GM19452 (cell line): ENCODE data around the gene RBBP5.
"Not testable (repeated sequence)": the region's sequence is repeated elsewhere in the genome, so short reads cannot be mapped to it uniquely, and the experiment has no call there.

Experiments used
- ATAC-seq: cut with Tn5 transposase; IDR thresholded peaks from one replicate; pipeline ENCODE4 v1.9.1; 2021; ENCODE audit not compliant: unreplicated experiment

RBBP5 gene

GRCh38 chr1:205121660-205122488, at the start of gene RBBP5:
Gene RBBP5 (minus strand): TSS chr1:205121978. CDS start chr1:205121873, 105 bp downstream.
- ATAC-seq = peak; percentile 94

GRCh38 chr1:205171369-205171768, 49.6 kb upstream of the RBBP5 start:
- ATAC-seq = no peak

DNA sequence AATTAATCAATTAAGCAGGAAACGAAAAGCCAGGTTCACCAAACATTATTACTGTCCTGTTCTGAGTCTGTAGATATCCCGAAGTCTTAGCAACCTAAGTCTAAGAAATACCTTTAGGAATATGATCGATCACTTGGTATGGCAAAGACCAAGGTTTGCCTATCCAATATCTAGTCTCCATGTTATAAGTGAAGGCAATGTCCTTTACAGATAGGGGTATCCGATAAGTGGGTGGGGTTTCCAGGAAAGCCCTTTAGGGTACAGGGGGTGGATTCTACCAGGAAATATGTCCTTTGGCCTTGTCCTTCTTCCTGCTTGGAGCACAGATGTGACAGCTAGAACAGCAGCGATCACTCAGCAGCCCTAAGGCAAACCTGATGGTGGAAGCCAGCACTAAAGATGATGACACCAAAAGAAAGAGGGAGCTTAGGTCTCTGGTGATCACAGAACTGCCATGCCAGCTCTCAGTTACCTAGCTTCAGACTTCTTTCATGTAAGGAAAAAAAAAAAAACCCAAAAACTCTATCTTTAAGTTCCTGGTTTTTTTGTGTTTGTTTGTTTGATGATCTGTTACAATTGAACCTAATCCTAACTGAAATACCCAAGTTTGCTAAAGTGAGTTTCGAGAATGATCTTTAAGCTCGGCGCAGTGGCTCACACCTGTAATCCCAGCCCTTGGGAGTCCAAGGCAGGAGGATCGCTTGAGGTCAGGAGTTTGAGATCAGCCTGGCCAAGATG, 48.9 kb upstream of the RBBP5 start:
- no peak for ATAC-seq

GRCh38 chr1:205169248-205169647, 47.5 kb upstream of the RBBP5 start:
- no peak for ATAC-seq

GRCh38 chr1:205168291-205168690, 46.5 kb upstream of the RBBP5 start:
- no peak for ATAC-seq

GRCh38 chr1:205162301-205162700, 40.5 kb upstream of the RBBP5 start:
- no peak for ATAC-seq

GRCh38 chr1:205161076-205161475, 39.3 kb upstream of the RBBP5 start:
- ATAC-seq = no peak

- ATAC-seq = no peak
These were observed 36.4 kb upstream of the RBBP5 start for GRCh38 chr1:205158048-205158616.

DNA sequence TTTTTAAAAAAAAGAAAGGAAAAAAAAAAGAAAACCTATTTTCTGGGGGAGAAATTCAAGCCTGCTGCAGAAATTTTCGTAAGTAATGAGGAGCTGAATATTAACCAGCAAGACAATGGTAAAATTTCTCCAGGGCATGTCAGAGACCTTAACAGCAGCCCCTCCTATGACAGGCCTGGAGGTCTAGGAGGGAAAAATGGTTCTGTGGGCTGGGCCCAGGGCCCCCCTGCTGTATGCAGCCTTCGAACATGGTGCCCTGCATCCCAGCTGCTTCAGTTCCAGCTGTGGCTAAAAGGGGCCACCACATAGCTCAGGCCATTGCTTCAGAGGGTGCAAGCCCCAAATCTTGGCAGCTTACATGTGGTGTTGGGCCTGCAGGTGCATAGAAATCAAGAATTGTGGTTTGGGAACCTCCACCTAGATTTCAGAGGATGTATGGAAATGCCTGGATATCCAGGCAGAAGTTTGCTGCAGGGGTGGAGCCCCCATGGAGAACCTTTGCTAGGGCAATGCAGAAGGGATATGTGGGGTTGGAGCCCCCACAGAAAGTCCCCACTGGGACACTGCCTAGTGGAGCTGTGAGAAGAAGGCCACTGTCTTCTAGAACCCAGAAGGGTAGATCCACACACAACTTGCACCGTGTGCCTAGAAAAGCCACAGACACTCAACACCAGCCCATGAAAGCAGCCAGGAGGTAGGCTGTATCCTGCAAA, 34.0 kb upstream of the RBBP5 start:
- ATAC-seq = not testable (repeated sequence)

DNA sequence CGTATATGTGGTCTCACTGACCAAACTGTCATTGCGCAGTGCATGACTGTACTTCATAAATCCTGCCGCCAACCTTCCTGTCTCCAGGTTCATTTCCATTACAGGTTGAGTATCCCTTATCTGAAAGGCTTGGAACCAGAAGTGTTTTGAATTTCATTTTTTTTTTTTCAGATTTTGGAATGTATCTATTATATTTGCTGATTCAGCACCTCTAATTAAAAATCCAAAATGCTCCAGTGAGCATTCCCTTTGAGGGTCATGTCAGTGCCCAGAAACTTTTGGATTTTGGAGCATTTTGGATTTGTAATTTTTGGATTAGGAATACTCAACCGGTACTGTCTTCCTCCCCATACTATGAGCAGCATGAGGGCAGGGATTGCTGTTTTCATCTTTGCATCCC, 30.7 kb upstream of the RBBP5 start:
- ATAC-seq = no peak

DNA sequence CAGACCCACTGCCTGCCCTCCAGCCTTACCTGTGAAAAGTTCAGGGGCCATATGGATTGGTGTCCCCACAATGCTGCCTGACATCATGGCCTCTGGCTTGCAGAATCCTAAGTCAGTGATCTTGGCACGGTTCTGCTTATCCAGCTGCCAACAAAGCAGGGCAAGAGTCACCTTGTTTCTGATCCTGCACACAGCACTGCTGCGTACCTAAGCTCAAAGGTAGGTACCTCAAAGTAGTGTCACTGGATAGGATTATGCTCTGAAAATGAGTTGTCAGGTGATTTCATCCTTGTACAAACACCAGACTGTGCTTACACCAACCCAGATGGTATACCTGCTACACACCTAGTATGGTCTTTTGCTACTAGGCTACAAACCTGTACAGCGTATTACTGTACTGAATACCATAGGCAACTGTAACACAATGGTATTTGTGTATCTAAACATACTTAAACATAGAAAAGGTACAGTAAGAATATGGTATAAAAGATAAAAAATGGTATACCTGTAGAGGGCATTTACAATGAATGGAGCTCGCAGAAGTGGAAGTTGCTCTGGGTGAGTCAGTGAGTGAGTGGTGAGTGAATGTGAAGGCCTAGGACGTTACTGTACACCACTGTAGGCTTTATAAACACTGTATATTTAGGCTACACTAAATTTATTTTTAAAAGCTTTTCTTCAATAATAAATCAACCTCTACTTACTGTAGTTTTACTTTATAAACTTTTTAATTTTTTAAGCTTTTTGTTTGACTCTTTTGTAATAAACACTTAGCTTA, 29.1 kb upstream of the RBBP5 start:
- no peak for ATAC-seq

DNA sequence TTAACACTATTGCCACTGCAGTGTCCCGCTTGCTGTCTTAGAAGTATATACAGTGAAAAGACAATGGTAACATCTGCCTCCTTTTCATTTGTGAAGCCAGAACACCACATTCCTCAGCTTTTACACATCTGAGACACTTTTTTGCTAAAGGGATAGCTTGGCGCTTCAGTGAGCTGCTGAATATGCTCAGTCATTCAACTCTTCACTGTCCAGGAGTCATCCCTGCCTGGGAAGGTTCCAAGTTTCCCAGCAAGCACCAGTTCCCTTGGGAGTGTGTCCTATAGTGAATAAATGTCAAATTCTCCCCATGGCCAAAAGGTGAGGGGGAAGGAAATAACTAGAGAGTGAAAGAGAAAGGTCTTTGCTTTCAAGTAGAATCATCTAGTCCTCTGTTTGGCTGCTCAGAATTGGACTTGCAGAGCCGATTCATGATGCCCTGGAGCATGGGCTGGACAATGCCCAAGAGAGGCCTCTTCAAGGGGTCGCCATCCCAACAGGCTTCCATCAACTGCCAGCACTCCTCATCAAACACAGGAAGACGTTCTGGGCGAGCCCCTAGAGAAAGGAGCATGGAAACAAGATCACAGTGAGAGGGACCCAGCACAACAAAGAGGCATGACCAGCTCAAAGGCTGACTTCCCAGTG, 25.5 kb upstream of the RBBP5 start:
- no peak for ATAC-seq

DNA sequence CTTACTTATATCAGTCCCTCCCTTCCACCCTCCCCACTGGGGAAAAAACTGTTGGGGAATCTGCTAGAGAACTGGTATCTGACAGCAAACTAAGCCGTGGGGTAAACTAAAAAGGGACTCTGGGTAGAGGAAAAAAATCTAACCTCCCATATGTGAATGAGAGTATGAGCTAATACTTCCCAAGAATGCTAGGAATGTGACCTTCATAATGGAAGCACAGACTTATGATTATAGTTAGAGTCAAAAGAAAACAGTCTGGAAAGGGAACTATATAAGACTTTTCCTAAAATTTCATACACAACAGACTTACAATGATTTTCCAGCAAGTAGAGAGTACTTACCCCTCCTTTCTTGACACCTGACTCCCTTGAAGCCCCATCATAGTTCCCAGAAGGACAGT, 23.0 kb upstream of the RBBP5 start:
- no peak for ATAC-seq

DNA sequence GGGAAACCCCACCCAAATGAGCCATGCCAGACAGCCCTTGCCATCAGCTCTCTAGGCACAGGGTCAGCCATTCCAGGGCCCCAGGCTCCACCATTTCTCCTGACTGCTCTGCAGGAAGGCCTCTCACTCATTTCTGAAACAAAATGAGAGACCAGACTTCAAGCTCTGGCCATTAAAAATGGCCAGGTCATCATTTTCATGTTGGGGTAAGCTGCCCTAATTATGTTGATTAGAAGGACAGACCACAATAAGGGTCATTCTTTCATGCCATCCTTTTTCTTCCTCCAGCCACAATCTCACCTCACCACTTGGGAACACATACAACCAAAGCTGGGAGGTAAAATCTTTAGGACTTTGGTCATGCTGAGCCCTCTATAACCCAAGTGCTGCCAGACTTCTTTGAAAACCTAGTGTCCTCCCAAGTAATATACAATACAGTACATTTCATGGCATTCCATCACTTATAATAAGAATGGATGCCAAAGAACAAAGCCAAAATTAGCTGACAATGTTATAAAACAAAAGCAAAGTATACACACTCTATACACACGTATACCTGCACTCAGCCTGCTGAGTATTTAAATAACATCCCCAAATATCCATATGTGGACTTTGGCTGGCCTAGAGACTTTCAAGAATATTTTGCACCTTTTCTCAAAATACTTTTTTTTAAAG, 22.4 kb upstream of the RBBP5 start:
- no peak for ATAC-seq

DNA sequence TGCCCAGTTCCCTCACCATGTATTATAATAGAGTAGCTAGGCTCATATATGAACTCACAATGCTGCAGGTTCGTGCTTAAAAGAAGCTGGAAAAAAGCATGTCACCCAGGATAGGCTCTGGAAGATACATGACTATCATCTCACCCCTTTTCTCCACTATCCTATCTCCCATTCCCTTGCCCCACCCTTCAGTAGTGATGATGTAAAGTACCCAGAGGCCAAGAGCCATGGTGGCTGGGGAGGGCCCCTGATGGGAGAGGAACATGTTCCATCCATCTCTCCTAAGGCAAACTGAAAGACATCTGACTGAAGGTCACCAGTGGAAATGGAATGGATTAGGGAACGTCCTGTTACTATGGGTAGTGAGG, 20.3 kb upstream of the RBBP5 start:
- no peak for ATAC-seq

DNA sequence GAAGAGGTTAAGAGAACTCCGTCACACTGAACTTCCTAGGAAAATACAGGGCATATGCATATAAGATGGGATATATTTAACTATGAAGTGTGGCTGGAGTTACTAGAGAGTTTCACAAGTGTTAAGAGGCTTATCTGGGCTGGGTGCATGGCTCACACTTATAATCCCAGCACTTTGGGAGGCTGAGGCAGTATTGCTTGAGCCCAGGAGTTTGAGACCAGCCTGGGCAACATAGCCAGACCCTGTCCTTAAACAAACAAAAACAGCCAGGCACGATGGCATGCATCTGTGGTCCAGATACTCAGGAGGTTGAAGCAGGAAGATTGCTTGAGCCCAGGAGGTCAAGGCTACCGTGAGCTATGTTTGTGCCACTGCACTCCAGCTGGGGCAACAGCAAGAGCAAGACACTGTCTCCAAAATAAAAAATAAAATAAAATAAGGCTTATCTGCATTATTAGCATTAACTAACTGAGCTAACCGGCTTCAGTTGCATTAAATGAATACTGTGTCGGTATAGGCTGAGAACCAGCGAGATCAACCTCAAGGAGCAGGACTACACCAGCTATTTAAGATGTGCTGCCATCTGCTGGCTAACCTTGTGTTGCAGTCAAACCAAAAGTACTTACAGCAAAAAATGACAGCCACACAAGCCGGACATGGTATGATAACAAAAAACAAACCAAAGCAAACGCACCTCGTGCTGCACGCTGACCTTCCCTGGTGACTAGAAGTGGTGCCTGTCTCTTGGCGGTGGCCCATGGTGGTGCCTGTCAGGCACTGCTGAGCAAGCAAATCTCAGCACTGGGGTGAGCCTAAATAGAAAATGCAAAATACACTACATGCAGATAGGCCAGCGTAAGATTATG, 19.7 kb upstream of the RBBP5 start:
- no peak for ATAC-seq

GRCh38 chr1:205140113-205140512, 18.3 kb upstream of the RBBP5 start:
- ATAC-seq = no peak

DNA sequence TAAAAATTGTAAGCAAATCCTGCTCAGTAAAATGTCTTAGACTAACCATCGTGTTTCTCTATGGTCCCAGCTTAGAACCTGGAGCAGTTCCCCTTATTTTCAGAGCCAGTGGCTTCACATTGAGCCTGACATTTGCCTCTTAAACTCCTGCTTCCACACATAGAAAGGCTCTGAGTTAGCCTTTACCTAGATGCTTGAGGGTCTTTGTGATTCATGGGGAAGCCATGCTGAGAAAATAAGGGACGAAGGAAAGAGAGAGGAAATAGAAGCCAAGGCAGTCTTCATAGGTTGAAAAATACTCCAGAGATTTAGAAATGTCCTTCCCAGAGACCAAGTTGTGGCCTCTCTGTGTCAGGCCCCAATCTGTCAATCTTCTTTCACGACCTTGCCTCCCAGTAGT, 16.1 kb upstream of the RBBP5 start:
- no peak for ATAC-seq

GRCh38 chr1:205133287-205133686, 11.5 kb upstream of the RBBP5 start:
- ATAC-seq = no peak
